ENCODE measurements around the gene SMTN.
"Not testable (repeated sequence)": the region's sequence is repeated elsewhere in the genome, so short reads cannot be mapped to it uniquely, and the experiment has no call there.

GRCh38 chr22:31069691-31070314, 11.3 kb upstream of the SMTN start:
- TF ChIP-seq CTCF (conservative IDR thresholded peaks at IDR 0.05); EZH2 (IDR thresholded peaks at IDR 0.05; ENCODE audit: low read depth): not testable (repeated sequence)
